ENCODE results near the gene JARID2.
"Not testable (repeated sequence)": the region's sequence is repeated elsewhere in the genome, so short reads cannot be mapped to it uniquely, and the experiment has no call there.

JARID2 gene

GRCh38 chr6:15287670-15288375 is 42.0 kb downstream of the JARID2 start:
- Histone ChIP-seq H3K4me3 (ENCODE audit: low read length in 2 of 2) (no peak overlapping the region), H3K27ac (ENCODE audit: low read depth in 2 of 2, low read length in 2 of 2) (no peak overlapping the region), H3K9ac (ENCODE audit: low read depth in 1 of 2, low read length in 2 of 2) (no peak overlapping the region), H3K4me1 (ENCODE audit: control insufficient read depth in 2 of 2, insufficient read depth in 2 of 2, low read length in 2 of 2) (peaks cover 3 to 11% of the 10 kb centered on the region in 2 donors), H3K27me3 (ENCODE audit: control insufficient read depth in 2 of 2, insufficient read depth in 2 of 2, low read length in 2 of 2) (no peaks in the 10 kb centered on the region), H3K36me3 (ENCODE audit: control insufficient read depth in 2 of 2, insufficient read depth in 2 of 2, low read length in 2 of 2) (no peaks in the 10 kb centered on the region), H3K9me3 (ENCODE audit: control insufficient read depth in 2 of 2, low read length in 2 of 2) (no peaks in the 10 kb centered on the region)

- H3K4me1 ChIP-seq (ENCODE audit: control insufficient read depth in 2 of 2, insufficient read depth in 2 of 2, low read length in 2 of 2), result peaks cover 3 to 15% of the 10 kb centered on the region in 2 donors
- H3K9me3 ChIP-seq (ENCODE audit: control insufficient read depth in 2 of 2, low read length in 2 of 2), result no peaks in the 10 kb centered on the region
- H3K4me3 ChIP-seq (ENCODE audit: low read length in 2 of 2), result no peak overlapping the region
- H3K27ac ChIP-seq (ENCODE audit: low read depth in 2 of 2, low read length in 2 of 2), result no peak overlapping the region
- no peak overlapping the region for H3K9ac ChIP-seq (ENCODE audit: low read depth in 1 of 2, low read length in 2 of 2)
- no peaks in the 10 kb centered on the region for H3K36me3 ChIP-seq (ENCODE audit: control insufficient read depth in 2 of 2, insufficient read depth in 2 of 2, low read length in 2 of 2)
- H3K27me3 ChIP-seq (ENCODE audit: control insufficient read depth in 2 of 2, insufficient read depth in 2 of 2, low read length in 2 of 2), result no peaks in the 10 kb centered on the region
These were observed 43.0 kb downstream of the JARID2 start for GRCh38 chr6:15288856-15289255.

GRCh38 chr6:15289456-15289855 is 43.6 kb downstream of the JARID2 start:
- not testable (repeated sequence) for H3K9me3 ChIP-seq (ENCODE audit: control insufficient read depth in 2 of 2, low read length in 2 of 2); H3K9ac ChIP-seq (ENCODE audit: low read depth in 1 of 2, low read length in 2 of 2); H3K27ac ChIP-seq (ENCODE audit: low read depth in 2 of 2, low read length in 2 of 2); H3K27me3 ChIP-seq (ENCODE audit: control insufficient read depth in 2 of 2, insufficient read depth in 2 of 2, low read length in 2 of 2); H3K4me3 ChIP-seq (ENCODE audit: low read length in 2 of 2); H3K36me3 ChIP-seq (ENCODE audit: control insufficient read depth in 2 of 2, insufficient read depth in 2 of 2, low read length in 2 of 2)
- peaks cover 3 to 15% of the 10 kb centered on the region in 2 donors for H3K4me1 ChIP-seq (ENCODE audit: control insufficient read depth in 2 of 2, insufficient read depth in 2 of 2, low read length in 2 of 2)

GRCh38 chr6:15290067-15290680 is 44.3 kb downstream of the JARID2 start:
- H3K4me1 ChIP-seq (ENCODE audit: control insufficient read depth in 2 of 2, insufficient read depth in 2 of 2, low read length in 2 of 2), result peaks cover 3 to 15% of the 10 kb centered on the region in 2 donors
- no peak overlapping the region for H3K27ac ChIP-seq (ENCODE audit: low read depth in 2 of 2, low read length in 2 of 2)
- no peaks in the 10 kb centered on the region for H3K36me3 ChIP-seq (ENCODE audit: control insufficient read depth in 2 of 2, insufficient read depth in 2 of 2, low read length in 2 of 2)
- H3K27me3 ChIP-seq (ENCODE audit: control insufficient read depth in 2 of 2, insufficient read depth in 2 of 2, low read length in 2 of 2), result no peaks in the 10 kb centered on the region
- H3K4me3 ChIP-seq (ENCODE audit: low read length in 2 of 2), result no peak overlapping the region
- H3K9ac ChIP-seq (ENCODE audit: low read depth in 1 of 2, low read length in 2 of 2), result no peak overlapping the region
- H3K9me3 ChIP-seq (ENCODE audit: control insufficient read depth in 2 of 2, low read length in 2 of 2), result no peaks in the 10 kb centered on the region

- no peak overlapping the region for H3K27ac ChIP-seq (ENCODE audit: low read depth in 2 of 2, low read length in 2 of 2)
- H3K36me3 ChIP-seq (ENCODE audit: control insufficient read depth in 2 of 2, insufficient read depth in 2 of 2, low read length in 2 of 2), result no peaks in the 10 kb centered on the region
- no peaks in the 10 kb centered on the region for H3K9me3 ChIP-seq (ENCODE audit: control insufficient read depth in 2 of 2, low read length in 2 of 2)
- no peak overlapping the region for H3K9ac ChIP-seq (ENCODE audit: low read depth in 1 of 2, low read length in 2 of 2)
- H3K27me3 ChIP-seq (ENCODE audit: control insufficient read depth in 2 of 2, insufficient read depth in 2 of 2, low read length in 2 of 2), result no peaks in the 10 kb centered on the region
- no peak overlapping the region for H3K4me3 ChIP-seq (ENCODE audit: low read length in 2 of 2)
- H3K4me1 ChIP-seq (ENCODE audit: control insufficient read depth in 2 of 2, insufficient read depth in 2 of 2, low read length in 2 of 2), result peaks cover 3 to 15% of the 10 kb centered on the region in 2 donors
These were observed 45.3 kb downstream of the JARID2 start for GRCh38 chr6:15290962-15291704.

GRCh38 chr6:15292721-15293302 is 46.9 kb downstream of the JARID2 start:
- Histone ChIP-seq H3K4me3 (ENCODE audit: low read length in 2 of 2) (no peak overlapping the region), H3K36me3 (ENCODE audit: control insufficient read depth in 2 of 2, insufficient read depth in 2 of 2, low read length in 2 of 2) (no peaks in the 10 kb centered on the region), H3K27me3 (ENCODE audit: control insufficient read depth in 2 of 2, insufficient read depth in 2 of 2, low read length in 2 of 2) (no peaks in the 10 kb centered on the region), H3K9ac (ENCODE audit: low read depth in 1 of 2, low read length in 2 of 2) (no peak overlapping the region), H3K9me3 (ENCODE audit: control insufficient read depth in 2 of 2, low read length in 2 of 2) (no peaks in the 10 kb centered on the region), H3K27ac (ENCODE audit: low read depth in 2 of 2, low read length in 2 of 2) (no peak overlapping the region), H3K4me1 (ENCODE audit: control insufficient read depth in 2 of 2, insufficient read depth in 2 of 2, low read length in 2 of 2) (peaks cover 3 to 15% of the 10 kb centered on the region in 2 donors)

GRCh38 chr6:15293674-15294073 is 47.8 kb downstream of the JARID2 start:
- no peaks in the 10 kb centered on the region for H3K36me3 ChIP-seq (ENCODE audit: control insufficient read depth in 2 of 2, insufficient read depth in 2 of 2, low read length in 2 of 2)
- H3K4me3 ChIP-seq (ENCODE audit: low read length in 2 of 2), result no peak overlapping the region
- no peaks in the 10 kb centered on the region for H3K27me3 ChIP-seq (ENCODE audit: control insufficient read depth in 2 of 2, insufficient read depth in 2 of 2, low read length in 2 of 2)
- peaks cover 3 to 15% of the 10 kb centered on the region in 2 donors for H3K4me1 ChIP-seq (ENCODE audit: control insufficient read depth in 2 of 2, insufficient read depth in 2 of 2, low read length in 2 of 2)
- no peaks in the 10 kb centered on the region for H3K9me3 ChIP-seq (ENCODE audit: control insufficient read depth in 2 of 2, low read length in 2 of 2)
- no peak overlapping the region for H3K27ac ChIP-seq (ENCODE audit: low read depth in 2 of 2, low read length in 2 of 2)
- H3K9ac ChIP-seq (ENCODE audit: low read depth in 1 of 2, low read length in 2 of 2), result no peak overlapping the region

- Histone ChIP-seq H3K9ac (ENCODE audit: low read depth in 1 of 2, low read length in 2 of 2) (no peak overlapping the region), H3K9me3 (ENCODE audit: control insufficient read depth in 2 of 2, low read length in 2 of 2) (no peaks in the 10 kb centered on the region), H3K27ac (ENCODE audit: low read depth in 2 of 2, low read length in 2 of 2) (no peak overlapping the region), H3K4me1 (ENCODE audit: control insufficient read depth in 2 of 2, insufficient read depth in 2 of 2, low read length in 2 of 2) (peaks cover 1 to 13% of the 10 kb centered on the region in 2 donors), H3K27me3 (ENCODE audit: control insufficient read depth in 2 of 2, insufficient read depth in 2 of 2, low read length in 2 of 2) (no peaks in the 10 kb centered on the region), H3K4me3 (ENCODE audit: low read length in 2 of 2) (no peak overlapping the region), H3K36me3 (ENCODE audit: control insufficient read depth in 2 of 2, insufficient read depth in 2 of 2, low read length in 2 of 2) (no peaks in the 10 kb centered on the region)
These were observed 48.6 kb downstream of the JARID2 start for GRCh38 chr6:15294504-15294903.

- no peaks in the 10 kb centered on the region for H3K36me3 ChIP-seq (ENCODE audit: control insufficient read depth in 2 of 2, insufficient read depth in 2 of 2, low read length in 2 of 2)
- no peak overlapping the region for H3K9ac ChIP-seq (ENCODE audit: low read depth in 1 of 2, low read length in 2 of 2)
- H3K27me3 ChIP-seq (ENCODE audit: control insufficient read depth in 2 of 2, insufficient read depth in 2 of 2, low read length in 2 of 2), result no peaks in the 10 kb centered on the region
- H3K4me1 ChIP-seq (ENCODE audit: control insufficient read depth in 2 of 2, insufficient read depth in 2 of 2, low read length in 2 of 2), result peaks cover 0 to 13% of the 10 kb centered on the region in 2 donors
- no peak overlapping the region for H3K27ac ChIP-seq (ENCODE audit: low read depth in 2 of 2, low read length in 2 of 2)
- no peaks in the 10 kb centered on the region for H3K9me3 ChIP-seq (ENCODE audit: control insufficient read depth in 2 of 2, low read length in 2 of 2)
- H3K4me3 ChIP-seq (ENCODE audit: low read length in 2 of 2), result no peak overlapping the region
These were observed 50.4 kb downstream of the JARID2 start for GRCh38 chr6:15296249-15296648.

GRCh38 chr6:15296735-15297134 is 50.9 kb downstream of the JARID2 start:
- Histone ChIP-seq H3K27me3 (ENCODE audit: control insufficient read depth in 2 of 2, insufficient read depth in 2 of 2, low read length in 2 of 2) (no peaks in the 10 kb centered on the region), H3K4me3 (ENCODE audit: low read length in 2 of 2) (no peak overlapping the region), H3K27ac (ENCODE audit: low read depth in 2 of 2, low read length in 2 of 2) (no peak overlapping the region), H3K9me3 (ENCODE audit: control insufficient read depth in 2 of 2, low read length in 2 of 2) (no peaks in the 10 kb centered on the region), H3K36me3 (ENCODE audit: control insufficient read depth in 2 of 2, insufficient read depth in 2 of 2, low read length in 2 of 2) (no peaks in the 10 kb centered on the region), H3K4me1 (ENCODE audit: control insufficient read depth in 2 of 2, insufficient read depth in 2 of 2, low read length in 2 of 2) (peaks cover 0 to 13% of the 10 kb centered on the region in 2 donors), H3K9ac (ENCODE audit: low read depth in 1 of 2, low read length in 2 of 2) (no peak overlapping the region)
